Neuronal stem cell (in vitro differentiated cells): Measurements from ENCODE around the gene PDZD2.

ENCODE experiments used
- DNase-seq: peaks from one replicate; pipeline ENCODE4 v3.0.0-alpha.2; 2013; ENCODE audit warnings: low spot score
- H2AFZ ChIP-seq: one replicate; pipeline ENCODE4 v1.6.1; 2013; ENCODE audit warnings: mild to moderate bottlenecking, low read length, inconsistent platforms
- H2AK5ac ChIP-seq: 2 replicates; pipeline ENCODE4 v1.6.1; 2013; ENCODE audit warnings: low read depth, mild to moderate bottlenecking, inconsistent platforms, low read length, moderate library complexity, mixed read lengths
- H2BK120ac ChIP-seq: 2 replicates; pipeline ENCODE4 v1.6.1; 2013; ENCODE audit warnings: low read depth, mild to moderate bottlenecking, inconsistent platforms, low read length, moderate library complexity, mixed read lengths
- H2BK12ac ChIP-seq: one replicate; pipeline ENCODE4 v1.6.1; 2013; ENCODE audit warnings: low read length, inconsistent platforms
- H2BK15ac ChIP-seq: 2 replicates; pipeline ENCODE4 v1.6.1; 2013; ENCODE audit warnings: mild to moderate bottlenecking, low read length, inconsistent platforms, mixed read lengths
- H2BK5ac ChIP-seq: one replicate; pipeline ENCODE4 v1.6.1; 2013; ENCODE audit warnings: inconsistent platforms, mild to moderate bottlenecking, low read length, moderate library complexity
- H3K14ac ChIP-seq: one replicate; pipeline ENCODE4 v1.6.1; 2013; ENCODE audit warnings: low read length, inconsistent platforms
- H3K18ac ChIP-seq: 2 replicates; pipeline ENCODE4 v1.6.1; 2013; ENCODE audit warnings: low read length, inconsistent platforms
- H3K23ac ChIP-seq: 2 replicates; pipeline ENCODE4 v1.6.1; 2013; ENCODE audit warnings: low read depth, mild to moderate bottlenecking, mixed read lengths, low read length, inconsistent platforms; ENCODE audit not compliant: poor library complexity
- H3K27ac ChIP-seq: replicated peaks from 3 replicates; pipeline ENCODE4 v1.5.1; 2013; ENCODE audit warnings: low read length, inconsistent platforms
- H3K27me3 ChIP-seq, 3 experiments: 2 replicates each; pipeline ENCODE4 v1.6.1; 2013; ENCODE audit warnings: low read length in 3 of 3, mild to moderate bottlenecking in 2 of 3, inconsistent platforms in 1 of 3, low read depth in 1 of 3, mixed read lengths in 1 of 3, moderate library complexity in 1 of 3; ENCODE audit not compliant: control insufficient read depth in 3 of 3, insufficient read depth in 3 of 3
- H3K36me3 ChIP-seq, 2 donors: replicated peaks in 1 of 2; 2 replicates each; pipeline ENCODE4 v1.6.1; 2013; ENCODE audit warnings: low read length in 2 of 2; ENCODE audit not compliant: control insufficient read depth in 2 of 2, insufficient read depth in 2 of 2
- H3K4ac ChIP-seq: 2 replicates; pipeline ENCODE4 v1.6.1; 2013; ENCODE audit warnings: inconsistent platforms, mild to moderate bottlenecking, low read length, moderate library complexity
- H3K4me1 ChIP-seq, 2 donors: 1 replicate in 1 of 2; 2 replicates in 1 of 2; pipeline ENCODE4 v1.6.1; 2013; ENCODE audit warnings: low read length in 2 of 2, low read depth in 1 of 2; ENCODE audit not compliant: control insufficient read depth in 2 of 2, insufficient read depth in 1 of 2
- H3K4me2 ChIP-seq: one replicate; pipeline ENCODE4 v1.6.1; 2013; ENCODE audit warnings: mild to moderate bottlenecking, low read length, inconsistent platforms; ENCODE audit not compliant: insufficient read depth, poor library complexity, severe bottlenecking
- H3K4me3 ChIP-seq, 2 donors: 2 replicates each; pipeline ENCODE4 v1.5.1; 2013; ENCODE audit warnings: low read length in 2 of 2, mild to moderate bottlenecking in 2 of 2, inconsistent platforms in 1 of 2, moderate library complexity in 1 of 2
- H3K79me1 ChIP-seq: one replicate; pipeline ENCODE4 v1.6.1; 2013; ENCODE audit warnings: low read depth, mild to moderate bottlenecking, inconsistent platforms, low read length, moderate library complexity
- H3K9ac ChIP-seq: one replicate; pipeline ENCODE4 v1.6.1; 2013; ENCODE audit warnings: mild to moderate bottlenecking, low read depth, low read length, inconsistent platforms; ENCODE audit not compliant: poor library complexity
- H3K9me3 ChIP-seq, 2 donors: replicated peaks in 1 of 2; 2 replicates each; pipeline versions ENCODE3 to v1.6.1; 2013; ENCODE audit warnings: low read length in 2 of 2, mild to moderate bottlenecking in 2 of 2, inconsistent platforms in 1 of 2, low read depth in 1 of 2, mixed read lengths in 1 of 2, moderate library complexity in 1 of 2; ENCODE audit not compliant: control insufficient read depth in 2 of 2, insufficient read depth in 1 of 2
- H4K8ac ChIP-seq: one replicate; pipeline ENCODE4 v1.6.1; 2013; ENCODE audit warnings: low read depth, mild to moderate bottlenecking, inconsistent platforms, low read length, moderate library complexity
- H4K91ac ChIP-seq: one replicate; pipeline ENCODE4 v1.6.1; 2013; ENCODE audit warnings: low read length, low read depth, mild to moderate bottlenecking, inconsistent platforms; ENCODE audit not compliant: poor library complexity
- whole genome bisulfite sequencing, 2 donors: extraction: QIAGEN DNeasy Blood & Tissue Kit; methylation state at CpG; one replicate each; pipeline ENCODE4 v1.1.7; 2013; ENCODE audit warnings: missing lambda C conversion rate in 2 of 2, mixed read lengths in 1 of 2; ENCODE audit not compliant: insufficient read length in 2 of 2, insufficient replicate concordance in 1 of 2; ENCODE audit errors: extremely low coverage in 2 of 2; 5-methylcytosine and 5-hydroxymethylcytosine counted together

PDZD2 gene

GRCh38 chr5:31648326-31648725 lies 9.4 kb downstream of the PDZD2 start:
- Histone ChIP-seq H4K8ac (no peak overlapping the region), H3K4me3 (no peak overlapping the region), H3K4ac (no peak overlapping the region), H3K4me2 (no peak overlapping the region), H2AFZ (no peak overlapping the region), H3K23ac (no peak overlapping the region), H2BK12ac (no peak overlapping the region), H3K36me3 (no peaks in the 10 kb centered on the region), H2BK15ac (no peak overlapping the region), H3K27me3 (peaks cover 0 to 4% (median 0%) of the 10 kb centered on the region in 3 experiments), H3K14ac (no peak overlapping the region), H3K79me1 (no peaks in the 10 kb centered on the region), H3K4me1 (no peaks in the 10 kb centered on the region), H3K18ac (no peak overlapping the region), H2AK5ac (no peak overlapping the region), H2BK120ac (no peak overlapping the region), H2BK5ac (no peak overlapping the region), H3K9me3 (no peaks in the 10 kb centered on the region), H3K27ac (no peak overlapping the region), H3K9ac (no peak overlapping the region), H4K91ac (no peak overlapping the region)
- WGBS, 2 donors: no CpG with 5 or more reads among the region's 6 CpGs
- no peak for DNase-seq

- Histone ChIP-seq H3K79me1 (no peaks in the 10 kb centered on the region), H3K14ac (no peak overlapping the region), H2BK15ac (no peak overlapping the region), H3K27me3 (no peaks in the 10 kb centered on the region), H3K9ac (no peak overlapping the region), H3K27ac (no peak overlapping the region), H3K4me3 (no peak overlapping the region), H3K23ac (no peak overlapping the region), H3K4me1 (peaks cover 0 to 2% of the 10 kb centered on the region in 2 donors), H3K18ac (no peak overlapping the region), H2BK12ac (no peak overlapping the region), H4K91ac (no peak overlapping the region), H2BK5ac (no peak overlapping the region), H3K9me3 (no peaks in the 10 kb centered on the region), H3K36me3 (no peaks in the 10 kb centered on the region), H2BK120ac (no peak overlapping the region), H4K8ac (no peak overlapping the region), H3K4ac (no peak overlapping the region), H2AFZ (no peak overlapping the region), H2AK5ac (no peak overlapping the region), H3K4me2 (no peak overlapping the region)
- DNase-seq: no peak
- WGBS, 2 donors: no CpG with 5 or more reads among the region's 3 CpGs
Observed at GRCh38 chr5:31651241-31651640, 12.3 kb downstream of the PDZD2 start.

DNA sequence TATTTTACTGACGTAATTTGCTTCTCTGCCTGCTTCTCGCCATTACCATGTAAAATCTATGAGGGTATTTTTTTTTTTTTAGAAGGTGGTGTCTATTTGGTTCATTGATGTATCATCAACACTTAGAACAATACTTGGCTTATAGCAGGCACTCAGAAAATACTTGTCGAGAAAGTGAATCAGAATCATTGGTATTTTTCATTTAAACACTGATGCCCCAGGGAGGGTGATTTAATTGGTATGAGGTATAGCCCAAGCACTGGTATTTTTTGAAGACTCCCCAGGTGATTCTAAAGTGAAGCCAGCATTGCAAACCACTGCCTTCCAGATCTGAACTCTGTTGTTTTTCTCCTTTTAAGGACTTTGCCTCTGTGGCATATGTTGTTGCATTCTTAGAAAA lies 16.6 kb downstream of the PDZD2 start:
- no peak overlapping the region for H3K4me3 ChIP-seq
- H3K4me1 ChIP-seq: peaks cover 2 to 9% of the 10 kb centered on the region in 2 donors
- no peak for DNase-seq
- no peak overlapping the region for H3K4me2 ChIP-seq
- no peaks in the 10 kb centered on the region for H3K36me3 ChIP-seq
- H3K18ac ChIP-seq: no peak overlapping the region
- no peaks in the 10 kb centered on the region for H3K79me1 ChIP-seq
- no peaks in the 10 kb centered on the region for H3K27me3 ChIP-seq
- no peak overlapping the region for H2AFZ ChIP-seq
- no peak overlapping the region for H3K14ac ChIP-seq
- no peak overlapping the region for H3K27ac ChIP-seq
- H3K9me3 ChIP-seq: no peaks in the 10 kb centered on the region
- no peak overlapping the region for H4K91ac ChIP-seq
- H2BK120ac ChIP-seq: no peak overlapping the region
- H2BK15ac ChIP-seq: no peak overlapping the region
- no peak overlapping the region for H3K9ac ChIP-seq
- no peak overlapping the region for H2BK12ac ChIP-seq
- no CpG with 5 or more reads among the region's 3 CpGs for WGBS, 2 donors
- H4K8ac ChIP-seq: no peak overlapping the region
- no peak overlapping the region for H3K23ac ChIP-seq
- H3K4ac ChIP-seq: no peak overlapping the region
- no peak overlapping the region for H2AK5ac ChIP-seq
- no peak overlapping the region for H2BK5ac ChIP-seq

GRCh38 chr5:31656806-31657205 lies 17.9 kb downstream of the PDZD2 start:
- Histone ChIP-seq H3K9me3 (no peaks in the 10 kb centered on the region), H3K4me2 (no peak overlapping the region), H2BK120ac (no peak overlapping the region), H2BK12ac (no peak overlapping the region), H3K4ac (no peak overlapping the region), H3K79me1 (no peaks in the 10 kb centered on the region), H2AK5ac (no peak overlapping the region), H4K91ac (no peak overlapping the region), H3K27me3 (no peaks in the 10 kb centered on the region), H2BK15ac (no peak overlapping the region), H2BK5ac (no peak overlapping the region), H4K8ac (no peak overlapping the region), H3K23ac (no peak overlapping the region), H3K27ac (no peak overlapping the region), H3K4me1 (peaks cover 2 to 9% of the 10 kb centered on the region in 2 donors), H3K18ac (no peak overlapping the region), H3K36me3 (no peaks in the 10 kb centered on the region), H3K9ac (no peak overlapping the region), H3K14ac (no peak overlapping the region), H2AFZ (no peak overlapping the region), H3K4me3 (no peak overlapping the region)
- no peak for DNase-seq
- no CpG with 5 or more reads among the region's 4 CpGs for WGBS, 2 donors
